Lower leg skin (tissue), 3 donors: Measurements from ENCODE around the gene TIMM17B.

Experiments
- CTCF ChIP-seq, 3 donors: fragments of 450-650 bp; IDR thresholded peaks; one replicate each; pipeline ENCODE4 v1.5.1; 2016; ENCODE audit warnings: antibody characterized with exemption in 3 of 3, mild to moderate bottlenecking in 3 of 3, moderate library complexity in 2 of 3
- POLR2A ChIP-seq, 2 donors: fragments of 450-650 bp; IDR thresholded peaks; one replicate each; pipeline ENCODE4 v1.6.1; 2016 to 2017; ENCODE audit warnings: antibody characterized with exemption in 2 of 2, mild to moderate bottlenecking in 1 of 2, moderate library complexity in 1 of 2

- TF ChIP-seq CTCF (IDR thresholded peaks at IDR 0.05): no peak
- no peak for TF ChIP-seq POLR2A (IDR thresholded peaks at IDR 0.05)
These were observed 5.7 kb upstream of the TIMM17B start for GRCh38 chrX:48903290-48903689.
